Upper lobe of right lung (tissue), 1 donor: Measurements from ENCODE around the gene FAHD1. TPM values are rescaled to one million over a fixed set of nuclear protein-coding genes. Genes with fewer than 3 reads are reported as not detected.

Source experiments
- ATAC-seq: fragments of 200-7000 bp; cut with Tn5 transposase; one replicate; pipeline ENCODE4 v1.9.1; 2020; ENCODE audit warnings: mild to moderate bottlenecking, moderate library complexity
- DNase-seq: peaks from one replicate; pipeline ENCODE4 v3.0.0-alpha.2; 2020
- H3K27ac ChIP-seq: fragments of 200-600 bp; one replicate; pipeline ENCODE4 v1.8.0; 2022
- H3K27me3 ChIP-seq: fragments of 200-600 bp; one replicate; pipeline ENCODE4 v1.8.0; 2022; ENCODE audit warnings: mild to moderate bottlenecking
- H3K36me3 ChIP-seq: fragments of 200-600 bp; one replicate; pipeline ENCODE4 v1.8.0; 2022
- H3K4me1 ChIP-seq: fragments of 200-600 bp; one replicate; pipeline ENCODE4 v1.8.0; 2022
- H3K4me3 ChIP-seq: fragments of 200-600 bp; one replicate; pipeline ENCODE4 v1.8.0; 2022; ENCODE audit warnings: mild to moderate bottlenecking
- H3K9me3 ChIP-seq: fragments of 200-600 bp; one replicate; pipeline ENCODE4 v1.8.0; 2022
- CTCF ChIP-seq: fragments of 200-600 bp; IDR thresholded peaks from one replicate; pipeline ENCODE4 v1.8.0; 2022; ENCODE audit warnings: antibody characterized with exemption
- intact Hi-C: fragments of 100-400 bp; cut with DNase I; formaldehyde crosslinking; loops from one replicate; pipeline ENCODE4 v1.11.0; 2022
- total RNA-seq: library from RNA; stranded (reverse); fragmentation: NEBNext Ultra II Directional; extraction: Animal tissue kit (Norgen Biotek cat#: 25700); gene quantifications from one replicate; pipeline ENCODE4 v1.2.1, GENCODE V29; 2021
- donor health status: DM: no; HTN: yes; CAD: no; lungs with severe emphysema.

The FAHD1 gene
- total RNA-seq, 1 donor from 2014 or later, result 17.2 TPM

- Histone ChIP-seq H3K36me3 (peaks cover 31% of the 10 kb centered on the region), H3K27ac (no peak overlapping the region), H3K27me3 (no peaks in the 10 kb centered on the region), H3K4me1 (peaks cover 17% of the 10 kb centered on the region), H3K9me3 (no peaks in the 10 kb centered on the region), H3K4me3 (no peak overlapping the region)
- DNase-seq (no peak), ATAC-seq (no peak)
- intact Hi-C loops, result no loop called here
- no peak for TF ChIP-seq CTCF
Observed at GRCh38 chr16:1784977-1785845, 41.8 kb upstream of the FAHD1 start.

GRCh38 chr16:1785846-1786170, 41.2 kb upstream of the FAHD1 start:
- DNase-seq (peak; percentile 54), ATAC-seq (no peak)
- Histone ChIP-seq H3K9me3 (no peaks in the 10 kb centered on the region), H3K4me1 (peaks cover 16% of the 10 kb centered on the region), H3K4me3 (no peak overlapping the region), H3K27ac (no peak overlapping the region), H3K36me3 (peaks cover 29% of the 10 kb centered on the region), H3K27me3 (no peaks in the 10 kb centered on the region)
- TF ChIP-seq CTCF, result no peak
- intact Hi-C loops, result no loop called here

GRCh38 chr16:1786242-1787055, 40.6 kb upstream of the FAHD1 start:
- ATAC-seq (no peak), DNase-seq (peak; percentile 63)
- no peaks in the 10 kb centered on the region for H3K27me3 ChIP-seq
- no peaks in the 10 kb centered on the region for H3K9me3 ChIP-seq
- H3K4me1 ChIP-seq, result peaks cover 10% of the 10 kb centered on the region
- peaks cover 29% of the 10 kb centered on the region for H3K36me3 ChIP-seq
- intact Hi-C loops, result no loop called here
- no peak for TF ChIP-seq CTCF
- no peak overlapping the region for H3K27ac ChIP-seq
- no peak overlapping the region for H3K4me3 ChIP-seq

GRCh38 chr16:1787056-1787321, 40.0 kb upstream of the FAHD1 start:
- ATAC-seq, result no peak
- DNase-seq, result no peak
- H3K27ac ChIP-seq, result no peak overlapping the region
- peaks cover 29% of the 10 kb centered on the region for H3K36me3 ChIP-seq
- no peak for TF ChIP-seq CTCF
- intact Hi-C loops, result no loop called here
- no peaks in the 10 kb centered on the region for H3K27me3 ChIP-seq
- H3K4me1 ChIP-seq, result peaks cover 8% of the 10 kb centered on the region
- no peak overlapping the region for H3K4me3 ChIP-seq
- no peaks in the 10 kb centered on the region for H3K9me3 ChIP-seq

GRCh38 chr16:1787322-1788094, 39.5 kb upstream of the FAHD1 start:
- Histone ChIP-seq H3K4me3 (no peak overlapping the region), H3K27me3 (no peaks in the 10 kb centered on the region), H3K4me1 (peaks cover 8% of the 10 kb centered on the region), H3K9me3 (no peaks in the 10 kb centered on the region), H3K36me3 (peaks cover 29% of the 10 kb centered on the region), H3K27ac (no peak overlapping the region)
- no peak for TF ChIP-seq CTCF
- DNase-seq (peak; percentile 62), ATAC-seq (no peak)
- intact Hi-C loops, result no loop called here
